HepG2 (cell line): Measurements from ENCODE around the gene RNU6-1. TPM values are rescaled to one million over a fixed set of nuclear protein-coding genes. Genes with fewer than 3 reads are reported as not detected.

Source experiments
- ATAC-seq: fragments of 200-7000 bp; cut with Tn5 transposase; 3 replicates; pipeline ENCODE4 v1.9.1; 2020; ENCODE audit warnings: mild to moderate bottlenecking, moderate library complexity
- BruUV-seq: library from RNA; stranded (reverse); fragments of 400-500 nt; replicated peaks from 2 replicates; lab custom pipeline; 2021; lab: Mats Ljungman, UMichigan
- CTCF ChIA-PET: fragments of 300-600 bp; formaldehyde crosslinking; extraction: SDS; loops from one replicate; lab custom pipeline; 2021; ENCODE audit warnings: low total read pairs, inconsistent platforms, low intra/inter-chr PET ratio; lab: Yijun Ruan, JAX
- POLR2A ChIA-PET: fragments of 350-600 bp; sonication (Branson Sonifier 250); formaldehyde crosslinking; loops from one replicate; lab custom pipeline; 2020; ENCODE audit warnings: antibody characterized with exemption, inconsistent platforms; lab: Yijun Ruan, JAX
- DNase-seq: peaks from one replicate; pipeline ENCODE4 v3.0.0-alpha.2; 2015; ENCODE audit warnings: low spot score
- FAIRE-seq: peaks from 3 replicates; lab custom pipeline; 2011; peaks lifted over from hg19 to GRCh38; lab: Jason Lieb, UNC
- H2AFZ ChIP-seq: one replicate; pipeline ENCODE4 v1.6.1; 2011; ENCODE audit warnings: low read length, inconsistent platforms
- H3K27ac ChIP-seq: fragments of 300-600 bp; 3 replicates; pipeline ENCODE4 v1.8.0; 2011; ENCODE audit warnings: mixed run types, mild to moderate bottlenecking, mixed read lengths, low read length, inconsistent platforms; ENCODE audit not compliant: insufficient read depth; ENCODE audit errors: extremely low read length
- H3K27me3 ChIP-seq, 2 experiments: fragments of 200-600 bp in 1 of 2; 2 replicates in 1 of 2; 3 replicates in 1 of 2; pipeline versions ENCODE4 v1.6.0 to v1.8.0; 2011; ENCODE audit warnings: low read length in 2 of 2, mild to moderate bottlenecking in 2 of 2, moderate library complexity in 2 of 2, inconsistent platforms in 1 of 2; ENCODE audit not compliant: insufficient read depth in 2 of 2, control insufficient read depth in 1 of 2
- H3K36me3 ChIP-seq, 2 experiments: fragments of 200-600 bp in 1 of 2; replicated peaks in 1 of 2; 2 replicates in 1 of 2; 3 replicates in 1 of 2; pipeline versions ENCODE4 v1.5.1 to v1.8.0; 2011; ENCODE audit warnings: low read length in 2 of 2, inconsistent platforms in 1 of 2; ENCODE audit not compliant: insufficient read depth in 2 of 2, control insufficient read depth in 1 of 2
- H3K4me1 ChIP-seq: 2 replicates; pipeline ENCODE4 v1.5.1; 2012; ENCODE audit warnings: low read length, inconsistent platforms; ENCODE audit not compliant: insufficient read depth
- H3K4me2 ChIP-seq: 2 replicates; pipeline ENCODE4 v1.6.0; 2011; ENCODE audit warnings: low read depth, low read length, inconsistent platforms
- H3K4me3 ChIP-seq, 3 experiments: fragments of 200-600 bp in 1 of 3; sonication (generic), shearing (Covaris generic) in 1 of 3; replicated peaks in 1 of 3; 2 replicates each; pipeline ENCODE4 v1.5.1; 2011 to 2016; ENCODE audit warnings: low read length in 3 of 3, inconsistent platforms in 2 of 3, low read depth in 2 of 3, mild to moderate bottlenecking in 2 of 3, control low read depth in 1 of 3, mixed read lengths in 1 of 3; ENCODE audit not compliant: insufficient read depth in 1 of 3
- H3K79me2 ChIP-seq: one replicate; pipeline ENCODE4 v1.6.1; 2011; ENCODE audit warnings: low read length, inconsistent platforms; ENCODE audit not compliant: insufficient read depth
- H3K9ac ChIP-seq: 2 replicates; pipeline ENCODE4 v1.6.0; 2011; ENCODE audit warnings: mild to moderate bottlenecking, low read depth, low read length, inconsistent platforms; ENCODE audit not compliant: insufficient read depth
- H3K9me3 ChIP-seq: 2 replicates; pipeline ENCODE4 v1.5.1; 2012; ENCODE audit warnings: mild to moderate bottlenecking, low read length
- H4K20me1 ChIP-seq: 2 replicates; pipeline ENCODE4 v1.6.0; 2011; ENCODE audit warnings: inconsistent platforms, mild to moderate bottlenecking, low read length, moderate library complexity; ENCODE audit not compliant: insufficient read depth
- AKNA ChIP-seq: sonication (generic); formaldehyde crosslinking; IDR thresholded peaks from 2 replicates; pipeline ENCODE4 v1.4.0; 2020; ENCODE audit warnings: missing genetic modification reagents, borderline replicate concordance
- ARHGAP35 ChIP-seq: sonication (generic); formaldehyde crosslinking; IDR thresholded peaks from 2 replicates; pipeline ENCODE4 v1.9.0; 2022; ENCODE audit warnings: mild to moderate bottlenecking, inconsistent platforms, moderate library complexity, missing genetic modification reagents, borderline replicate concordance
- EED ChIP-seq: sonication (generic); formaldehyde crosslinking; IDR thresholded peaks from 2 replicates; pipeline ENCODE4 v1.5.0; 2020; ENCODE audit warnings: mild to moderate bottlenecking, missing genetic modification reagents
- GFI1 ChIP-seq: sonication (generic); formaldehyde crosslinking; IDR thresholded peaks from 2 replicates; pipeline ENCODE4 v1.5.0; 2020; ENCODE audit warnings: missing genetic modification reagents, mild to moderate bottlenecking, borderline replicate concordance
- GTF3A ChIP-seq: sonication (generic); formaldehyde crosslinking; conservative IDR thresholded peaks from 2 replicates; pipeline ENCODE4 v1.4.0; 2020; ENCODE audit warnings: mild to moderate bottlenecking, missing genetic modification reagents
- ISL2 ChIP-seq: sonication (generic); formaldehyde crosslinking; IDR thresholded peaks from 2 replicates; pipeline ENCODE4 v1.5.0; 2020; ENCODE audit warnings: missing genetic modification reagents
- KDM1A ChIP-seq: IDR thresholded peaks from 2 replicates; pipeline ENCODE4 v1.6.1; 2016; ENCODE audit warnings: missing compliant biosample characterization
- MAF1 ChIP-seq: sonication (generic); formaldehyde crosslinking; IDR thresholded peaks from 2 replicates; pipeline ENCODE4 v1.5.0; 2020; ENCODE audit warnings: missing genetic modification reagents, borderline replicate concordance
- NPAS2 ChIP-seq: sonication (generic); formaldehyde crosslinking; IDR thresholded peaks from 2 replicates; pipeline ENCODE4 v1.8.0; 2022; ENCODE audit warnings: mild to moderate bottlenecking, missing genetic modification reagents, borderline replicate concordance
- RBFOX2 ChIP-seq: fragments of 200-400 bp; formaldehyde crosslinking; IDR thresholded peaks from 2 replicates; pipeline ENCODE4 v1.6.1; 2017; ENCODE audit warnings: low read depth, mild to moderate bottlenecking, low read length
- SMARCE1 ChIP-seq: fragments of 450-650 bp; IDR thresholded peaks from 2 replicates; pipeline ENCODE4 v1.6.1; 2017; ENCODE audit warnings: borderline replicate concordance
- TEF ChIP-seq: sonication (generic); formaldehyde crosslinking; IDR thresholded peaks from 2 replicates; pipeline ENCODE4 v1.5.0; 2020; ENCODE audit warnings: missing genetic modification reagents
- TFE3 ChIP-seq: IDR thresholded peaks from 2 replicates; pipeline ENCODE4 v1.6.1; 2016
- ZFP36L2 ChIP-seq: sonication (generic); formaldehyde crosslinking; IDR thresholded peaks from 2 replicates; pipeline ENCODE4 v1.4.0; 2020; ENCODE audit warnings: missing genetic modification reagents
- ZFY ChIP-seq: sonication (generic); formaldehyde crosslinking; IDR thresholded peaks from 2 replicates; pipeline ENCODE4 v1.4.0; 2020; ENCODE audit warnings: missing genetic modification reagents
- ZKSCAN5 ChIP-seq: sonication (generic); formaldehyde crosslinking; IDR thresholded peaks from 2 replicates; pipeline ENCODE4 v1.5.1; 2020; ENCODE audit warnings: mild to moderate bottlenecking, missing genetic modification reagents
- ZNF121 ChIP-seq: sonication (generic); formaldehyde crosslinking; IDR thresholded peaks from 2 replicates; pipeline ENCODE4 v1.5.0; 2020; ENCODE audit warnings: mild to moderate bottlenecking, missing genetic modification reagents
- ZNF343 ChIP-seq: sonication (generic); formaldehyde crosslinking; IDR thresholded peaks from 2 replicates; pipeline ENCODE4 v1.4.0; 2020; ENCODE audit warnings: mild to moderate bottlenecking, missing genetic modification reagents
- ZNF644 ChIP-seq: IDR thresholded peaks from 2 replicates; pipeline ENCODE4 v1.6.1; 2016; ENCODE audit warnings: low read depth
- ZNF749 ChIP-seq: sonication (generic); formaldehyde crosslinking; IDR thresholded peaks from 2 replicates; pipeline ENCODE4 v1.8.0; 2022; ENCODE audit warnings: mild to moderate bottlenecking, missing genetic modification reagents, moderate library complexity, borderline replicate concordance
- WGBS: methylation state at CpG from one replicate; pipeline ENCODE4 v1.1.6; 2017; ENCODE audit warnings: low lambda C conversion rate; 5-methylcytosine and 5-hydroxymethylcytosine counted together
- in situ Hi-C: cut with HindIII; loops from 2 replicates; pipeline ENCODE4 v1.10.0; 2017; ENCODE audit warnings: low pct_unique_long_range_greater_than_20kb; ENCODE audit not compliant: extremely low pct_ligation_motif_present
- intact Hi-C: fragments of 100-400 bp; cut with micrococcal nuclease; formaldehyde crosslinking; loops from one replicate; pipeline ENCODE4 v1.10.0; 2022; ENCODE audit not compliant: unreplicated experiment
- polyA plus RNA-seq, 8 experiments: library from polyadenylated mRNA; depleted of rRNA in 3 of 8; stranded (reverse) in 7 of 8; unstranded in 1 of 8; fragments of >200 nt; fragmentation: Illumina TruSeq in 4 of 8; extraction: Trizol in 4 of 8; gene quantifications; 2 replicates each; pipeline versions ENCODE4 v1.2.1 to v1.2.3, GENCODE V29; 2011 to 2016; ENCODE audit warnings: low read depth in 4 of 8, missing spikeins in 1 of 8, mixed read lengths in 1 of 8; ENCODE audit not compliant: insufficient read depth in 1 of 8
- total RNA-seq, 5 experiments: library from RNA; depleted of rRNA; stranded (reverse); fragments of >200 nt; fragmentation: Illumina TruSeq; extraction: Trizol; gene quantifications; 2 replicates each; pipeline ENCODE4 v1.2.3, GENCODE V29; 2016; ENCODE audit warnings: low read depth in 1 of 5

Gene RNU6-1
- total and polyA plus RNA-seq, 2 of the 13 experiments (the other 11 are each of a cell fraction or from before 2014, with no cell fraction given), result under 0.01 TPM; not detected in 1

GRCh38 chr15:67839499-67839928 is 331 bp downstream of the RNU6-1 start:
- Histone ChIP-seq H3K36me3 (no peaks in the 10 kb centered on the region), H3K4me3 (peak overlapping the region; percentile 59 to 98 (median 93)), H2AFZ (peak overlapping the region; percentile 87), H3K27ac (peak overlapping the region; percentile 86), H3K4me1 (peaks cover 81% of the 10 kb centered on the region), H3K79me2 (no peaks in the 10 kb centered on the region), H3K9ac (peak overlapping the region; percentile 94), H3K27me3 (peaks cover 0 to 21% of the 10 kb centered on the region in 2 experiments; a peak in 4 of 5 replicates), H4K20me1 (no peaks in the 10 kb centered on the region), H3K4me2 (peak overlapping the region; percentile 97), H3K9me3 (no peaks in the 10 kb centered on the region)
- DNase-seq (peak; percentile 40), FAIRE-seq (peak; percentile 48), ATAC-seq (no peak)
- WGBS, result 2% methylated on average over 12 of the region's 12 CpGs
- ChIA-PET POLR2A (interaction anchor here (0.5 to 1.1 kb wide), 2 partner anchors 12 to 226 kb away, joined by 3 read pairs; no protein-coding TSS in a partner anchor), CTCF (no interaction called here)
- in situ Hi-C loops (loop anchor here (5.0 to 10.0 kb wide), 2 partner anchors 382 to 895 kb away; no protein-coding TSS in a partner anchor), intact Hi-C loops (loop anchor here (5.0 kb wide), 2 partner anchors 297 to 532 kb away; partner anchors contain the start of gene MAP2K5)
- BruUV-seq, result TSS peak; percentile 63
- TF ChIP-seq AKNA (CRISPR knock-in tag) (no peak), EED (no peak), ZKSCAN5 (CRISPR knock-in tag) (no peak), SMARCE1 (no peak), ISL2 (no peak), GFI1 (no peak), ZNF749 (CRISPR knock-in tag) (no peak), ZNF121 (peak; percentile 38; the same call in 1 of the 2 replicates), ZNF644 (CRISPR knock-in tag) (no peak), NPAS2 (CRISPR knock-in tag) (no peak), MAF1 (CRISPR knock-in tag) (no peak), RBFOX2 (no peak), ARHGAP35 (CRISPR knock-in tag) (no peak), ZFP36L2 (CRISPR knock-in tag) (no peak), TEF (CRISPR knock-in tag) (no peak), ZNF343 (CRISPR knock-in tag) (0 out of 2 replicates have a peak, but pooled peaks have one; percentile 9), ZFY (CRISPR knock-in tag) (0 out of 2 replicates have a peak, but pooled peaks have one; percentile 2), GTF3A (no peak), KDM1A (no peak), TFE3 (CRISPR knock-in tag) (no peak)
